ENCODE results near the gene SZT2.
"Not testable (repeated sequence)": the region's sequence is repeated elsewhere in the genome, so short reads cannot be mapped to it uniquely, and the experiment has no call there.

SZT2 gene

DNA sequence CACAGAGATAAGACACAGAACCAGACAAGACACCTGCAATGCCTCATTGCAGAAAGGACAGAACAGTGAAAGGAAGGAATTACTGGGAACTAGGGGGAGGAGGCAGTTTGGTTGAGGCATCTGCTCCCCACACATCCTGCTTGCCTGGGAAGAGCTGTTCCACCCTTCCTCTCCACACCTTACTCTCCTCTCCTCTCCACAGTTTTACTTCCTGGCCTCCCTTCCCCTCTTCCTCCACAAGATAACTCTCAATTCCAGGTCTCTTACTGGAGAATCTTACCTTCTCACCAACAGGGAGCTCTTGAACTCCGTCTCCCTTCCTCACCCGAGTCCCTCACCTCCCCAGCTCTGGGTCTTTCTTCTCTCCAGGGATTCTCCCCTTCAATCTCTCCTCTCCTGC, 24.0 kb upstream of the SZT2 start:
- Histone ChIP-seq H3K9ac (ENCODE audit: low read depth, low read length) (no peak overlapping the region), H3K27ac (ENCODE audit: low read length) (no peak overlapping the region), H3K9me3 (ENCODE audit: insufficient read depth, low read depth, low read length) (no peaks in the 10 kb centered on the region), H3K4me3 (ENCODE audit: low read length) (peak overlapping the region; percentile 89), H3K36me3 (ENCODE audit: insufficient read depth, low read depth, low read length) (peaks cover 46% of the 10 kb centered on the region), H3K27me3 (ENCODE audit: insufficient read depth, low read length) (no peaks in the 10 kb centered on the region), H3K4me1 (ENCODE audit: insufficient read depth, low read length) (peaks cover 18% of the 10 kb centered on the region)

DNA sequence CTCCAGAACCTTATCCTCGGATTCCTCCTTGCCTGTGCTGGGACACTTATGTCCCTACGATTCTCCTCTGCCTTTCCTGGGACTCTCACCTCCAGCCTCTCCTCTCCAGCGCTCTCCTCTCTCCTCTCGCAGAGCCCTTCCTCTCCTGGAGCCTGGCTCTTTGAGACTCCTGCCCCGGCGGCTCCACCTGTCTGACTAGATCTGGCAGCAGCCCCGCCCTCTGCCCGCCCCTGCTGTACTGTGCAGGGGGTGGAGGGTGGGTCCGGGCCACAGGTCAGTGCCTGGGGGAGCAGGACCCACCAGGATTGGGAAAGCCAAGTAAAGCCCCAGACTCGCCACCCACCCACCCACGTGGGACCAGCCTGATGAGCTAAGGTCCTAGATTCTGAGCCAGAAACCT, 23.5 kb upstream of the SZT2 start:
- no peaks in the 10 kb centered on the region for H3K9me3 ChIP-seq (ENCODE audit: insufficient read depth, low read depth, low read length)
- peaks cover 18% of the 10 kb centered on the region for H3K4me1 ChIP-seq (ENCODE audit: insufficient read depth, low read length)
- H3K27ac ChIP-seq (ENCODE audit: low read length) = no peak overlapping the region
- H3K27me3 ChIP-seq (ENCODE audit: insufficient read depth, low read length) = no peaks in the 10 kb centered on the region
- peak overlapping the region; percentile 89 for H3K4me3 ChIP-seq (ENCODE audit: low read length)
- H3K36me3 ChIP-seq (ENCODE audit: insufficient read depth, low read depth, low read length) = peaks cover 41% of the 10 kb centered on the region
- H3K9ac ChIP-seq (ENCODE audit: low read depth, low read length) = 0 out of 2 replicates have a peak overlapping the region, but pooled peaks have one; percentile 73

DNA sequence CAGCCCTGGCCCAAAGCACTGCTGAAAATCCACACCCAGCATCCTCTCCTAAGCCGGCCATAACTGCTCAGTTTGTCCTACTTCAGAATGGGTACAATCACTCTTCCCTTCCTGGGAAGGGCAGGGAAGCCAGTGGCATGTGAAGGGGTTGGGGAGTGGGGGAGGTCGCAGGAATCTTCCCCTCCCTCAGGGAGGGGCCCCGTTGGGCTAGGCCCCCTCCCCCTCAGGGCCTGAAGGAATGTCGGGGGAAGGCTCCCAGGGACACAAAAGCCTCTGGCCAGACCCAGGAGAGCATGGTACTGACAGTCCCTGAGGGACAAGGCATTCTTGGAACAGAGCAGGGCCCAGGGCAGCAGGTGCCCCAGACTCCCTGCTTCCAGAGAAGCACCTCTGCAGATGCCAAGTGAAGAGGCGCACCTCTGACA, 23.1 kb upstream of the SZT2 start:
- peaks cover 18% of the 10 kb centered on the region for H3K4me1 ChIP-seq (ENCODE audit: insufficient read depth, low read length)
- peak overlapping the region; percentile 73 for H3K9ac ChIP-seq (ENCODE audit: low read depth, low read length)
- H3K9me3 ChIP-seq (ENCODE audit: insufficient read depth, low read depth, low read length) = no peaks in the 10 kb centered on the region
- H3K36me3 ChIP-seq (ENCODE audit: insufficient read depth, low read depth, low read length) = peaks cover 36% of the 10 kb centered on the region
- H3K27me3 ChIP-seq (ENCODE audit: insufficient read depth, low read length) = no peaks in the 10 kb centered on the region
- H3K4me3 ChIP-seq (ENCODE audit: low read length) = peak overlapping the region; percentile 89
- no peak overlapping the region for H3K27ac ChIP-seq (ENCODE audit: low read length)

DNA sequence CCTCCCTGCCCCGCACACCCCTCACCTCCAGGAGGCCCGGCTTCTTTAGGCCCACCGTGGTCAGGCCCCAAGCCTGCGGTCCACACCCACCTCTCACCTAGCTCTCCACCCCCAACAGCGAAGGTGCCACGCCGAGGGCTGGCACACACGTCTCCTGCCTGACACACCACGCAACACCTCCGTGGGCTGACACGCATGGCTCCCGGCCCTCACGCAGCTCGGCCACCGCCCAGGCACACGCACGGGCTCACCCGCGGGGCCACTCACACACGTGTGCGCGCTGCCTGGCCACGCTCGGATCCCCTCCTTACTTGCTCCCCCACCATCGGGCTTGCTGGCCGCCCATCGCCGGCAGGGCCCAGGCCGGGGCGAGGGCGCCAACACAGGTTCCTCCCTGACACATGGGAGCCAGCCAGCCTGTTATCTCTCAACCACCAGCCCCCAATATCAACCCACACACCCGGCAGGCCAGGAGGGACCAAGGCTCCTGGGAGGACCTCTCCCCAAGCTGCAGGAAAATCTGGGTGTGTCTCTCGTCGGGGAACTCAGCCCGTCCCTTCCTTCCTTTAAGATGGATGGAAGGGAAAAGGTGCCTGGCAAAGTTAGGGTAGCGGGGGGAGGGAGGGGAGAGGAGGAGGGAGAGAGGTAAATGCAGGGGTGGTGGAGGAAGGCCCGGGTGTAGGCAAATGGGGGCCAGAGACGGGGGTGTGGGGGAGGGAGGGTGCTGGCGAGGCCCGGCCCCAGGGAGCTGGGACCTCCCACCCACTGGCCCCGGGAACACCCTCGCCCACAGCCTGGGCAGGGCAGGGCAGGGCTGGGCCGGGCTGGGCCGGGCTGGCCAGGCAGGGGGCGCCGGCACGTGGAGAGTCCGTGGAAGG, 22.4 kb upstream of the SZT2 start:
- H3K27me3 ChIP-seq (ENCODE audit: insufficient read depth, low read length) = no peaks in the 10 kb centered on the region
- H3K4me1 ChIP-seq (ENCODE audit: insufficient read depth, low read length) = peaks cover 18% of the 10 kb centered on the region
- no peak overlapping the region for H3K27ac ChIP-seq (ENCODE audit: low read length)
- no peaks in the 10 kb centered on the region for H3K9me3 ChIP-seq (ENCODE audit: insufficient read depth, low read depth, low read length)
- peak overlapping the region; percentile 89 for H3K4me3 ChIP-seq (ENCODE audit: low read length)
- peaks cover 30% of the 10 kb centered on the region for H3K36me3 ChIP-seq (ENCODE audit: insufficient read depth, low read depth, low read length)
- H3K9ac ChIP-seq (ENCODE audit: low read depth, low read length) = peak overlapping the region; percentile 73

DNA sequence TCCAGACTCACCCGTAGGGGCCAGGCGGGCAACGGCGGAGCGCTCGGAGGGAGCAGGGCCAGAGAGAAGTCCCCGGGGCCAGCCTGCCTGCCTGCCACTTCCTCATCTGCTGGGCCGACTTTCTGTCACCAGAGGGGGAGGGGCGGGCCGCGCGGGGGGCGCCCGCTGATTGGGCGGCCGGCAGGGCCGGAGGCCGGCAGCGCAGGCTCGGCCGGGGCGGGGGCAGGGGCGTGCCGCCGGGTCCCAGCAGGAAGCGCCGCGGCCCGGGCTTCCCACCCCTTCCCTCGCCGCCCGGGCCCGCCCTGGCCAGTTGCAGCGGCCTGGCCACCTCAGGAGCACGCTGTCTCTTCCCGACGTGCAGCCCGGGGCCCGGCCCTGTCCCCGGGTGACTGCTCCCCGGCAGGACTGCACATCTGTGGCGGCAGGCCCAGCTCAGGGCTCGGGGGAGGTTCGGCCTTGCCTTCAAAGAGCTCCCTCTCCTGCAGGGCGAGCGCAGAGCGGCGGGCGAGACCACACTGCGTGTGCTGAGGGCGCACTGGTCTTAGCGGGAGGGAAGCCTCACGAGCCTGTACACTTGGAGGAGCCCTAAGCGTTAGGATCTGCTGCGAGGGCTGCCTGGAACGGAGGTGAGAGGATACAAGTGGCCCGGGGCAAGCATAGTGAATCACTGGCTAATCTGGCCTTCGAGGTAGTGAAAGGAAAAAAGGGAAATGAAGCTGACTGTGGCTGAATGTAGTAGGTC, 21.6 kb upstream of the SZT2 start, which contains the start of gene ELOVL1:
Gene ELOVL1, minus strand, starts transcription at position 108 of the 742 bp plus-strand sequence. CDS start 2,402 bp downstream, outside the sequence.
- H3K27me3 ChIP-seq (ENCODE audit: insufficient read depth, low read length) = no peaks in the 10 kb centered on the region
- peak within 1 kb of the TSS; percentile 49 for H3K27ac ChIP-seq (ENCODE audit: low read length)
- H3K4me3 ChIP-seq (ENCODE audit: low read length) = peak within 1 kb of the TSS; percentile 89
- peak within 1 kb of the TSS; percentile 76 for H3K9ac ChIP-seq (ENCODE audit: low read depth, low read length)
- H3K9me3 ChIP-seq (ENCODE audit: insufficient read depth, low read depth, low read length) = no peaks in the 10 kb centered on the region
- peaks cover 18% of the 10 kb centered on the region for H3K4me1 ChIP-seq (ENCODE audit: insufficient read depth, low read length)
- peaks cover 22% of the 10 kb centered on the region for H3K36me3 ChIP-seq (ENCODE audit: insufficient read depth, low read depth, low read length)

DNA sequence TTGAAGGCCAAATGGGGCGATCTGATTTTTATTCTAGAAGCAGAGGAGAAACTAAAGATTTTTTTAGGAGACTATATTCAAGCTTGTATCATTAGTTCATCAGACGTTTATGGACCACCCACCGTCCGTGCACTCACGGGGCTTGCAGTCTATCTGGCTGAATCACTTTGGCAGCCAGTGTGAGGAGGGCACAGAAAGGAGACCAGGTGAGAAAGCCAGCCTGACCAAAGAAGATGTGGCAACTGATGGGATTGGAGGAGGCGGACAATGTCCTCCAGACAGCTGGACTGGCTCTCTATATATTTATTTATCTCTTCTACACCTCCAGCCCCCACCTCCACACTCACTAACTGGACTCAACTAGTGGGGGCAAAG, 21.1 kb upstream of the SZT2 start:
- Histone ChIP-seq H3K4me3 (ENCODE audit: low read length) (peak overlapping the region; percentile 89), H3K27me3 (ENCODE audit: insufficient read depth, low read length) (no peaks in the 10 kb centered on the region), H3K36me3 (ENCODE audit: insufficient read depth, low read depth, low read length) (peaks cover 16% of the 10 kb centered on the region), H3K4me1 (ENCODE audit: insufficient read depth, low read length) (peaks cover 18% of the 10 kb centered on the region), H3K9me3 (ENCODE audit: insufficient read depth, low read depth, low read length) (no peaks in the 10 kb centered on the region), H3K27ac (ENCODE audit: low read length) (peak overlapping the region; percentile 49), H3K9ac (ENCODE audit: low read depth, low read length) (peak overlapping the region; percentile 76)

DNA sequence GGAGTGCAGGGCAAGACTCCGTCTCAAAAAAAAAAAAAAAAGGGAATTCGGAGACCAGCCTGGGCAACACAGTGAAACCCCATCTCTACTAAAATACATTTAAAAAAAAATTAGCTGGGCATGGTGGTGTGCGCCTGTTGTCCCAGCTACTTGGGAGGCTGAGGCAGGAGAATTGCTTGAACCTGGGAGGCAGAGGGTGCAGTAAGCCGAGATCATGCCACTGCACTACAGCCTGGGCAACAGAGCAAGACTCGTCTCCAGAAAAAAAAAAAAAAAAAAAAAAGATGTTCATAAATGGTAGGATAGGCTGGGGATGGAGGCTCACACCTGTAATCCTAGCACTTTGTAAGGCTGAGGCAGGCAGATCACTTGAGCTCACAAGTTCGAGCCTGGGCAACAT, 19.9 kb upstream of the SZT2 start:
- not testable (repeated sequence) for H3K36me3 ChIP-seq (ENCODE audit: insufficient read depth, low read depth, low read length); H3K27ac ChIP-seq (ENCODE audit: low read length); H3K9me3 ChIP-seq (ENCODE audit: insufficient read depth, low read depth, low read length); H3K27me3 ChIP-seq (ENCODE audit: insufficient read depth, low read length); H3K9ac ChIP-seq (ENCODE audit: low read depth, low read length); H3K4me3 ChIP-seq (ENCODE audit: low read length)
- H3K4me1 ChIP-seq (ENCODE audit: insufficient read depth, low read length) = peaks cover 18% of the 10 kb centered on the region

DNA sequence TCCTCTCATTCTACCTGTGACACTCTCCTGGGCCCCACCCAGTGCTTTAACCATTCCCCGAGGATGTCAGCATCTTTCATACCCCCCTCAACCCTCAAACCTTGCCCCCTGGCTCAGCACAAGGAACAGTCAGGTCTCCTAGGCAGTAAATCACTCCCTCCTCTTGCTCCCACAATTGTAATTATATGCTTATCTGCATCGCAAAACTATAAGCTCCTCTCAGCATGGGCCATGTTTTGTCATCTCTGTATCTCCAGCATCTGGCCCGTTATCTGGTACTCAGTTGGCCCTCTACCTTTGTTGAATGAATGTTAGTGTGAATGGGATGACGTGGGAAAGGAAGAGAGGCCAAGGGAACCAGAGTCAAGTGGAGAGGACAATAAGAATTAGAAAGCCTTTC, 19.1 kb upstream of the SZT2 start:
- Histone ChIP-seq H3K9me3 (ENCODE audit: insufficient read depth, low read depth, low read length) (no peaks in the 10 kb centered on the region), H3K36me3 (ENCODE audit: insufficient read depth, low read depth, low read length) (no peaks in the 10 kb centered on the region), H3K27me3 (ENCODE audit: insufficient read depth, low read length) (no peaks in the 10 kb centered on the region), H3K9ac (ENCODE audit: low read depth, low read length) (no peak overlapping the region), H3K27ac (ENCODE audit: low read length) (no peak overlapping the region), H3K4me1 (ENCODE audit: insufficient read depth, low read length) (peaks cover 17% of the 10 kb centered on the region), H3K4me3 (ENCODE audit: low read length) (no peak overlapping the region)

DNA sequence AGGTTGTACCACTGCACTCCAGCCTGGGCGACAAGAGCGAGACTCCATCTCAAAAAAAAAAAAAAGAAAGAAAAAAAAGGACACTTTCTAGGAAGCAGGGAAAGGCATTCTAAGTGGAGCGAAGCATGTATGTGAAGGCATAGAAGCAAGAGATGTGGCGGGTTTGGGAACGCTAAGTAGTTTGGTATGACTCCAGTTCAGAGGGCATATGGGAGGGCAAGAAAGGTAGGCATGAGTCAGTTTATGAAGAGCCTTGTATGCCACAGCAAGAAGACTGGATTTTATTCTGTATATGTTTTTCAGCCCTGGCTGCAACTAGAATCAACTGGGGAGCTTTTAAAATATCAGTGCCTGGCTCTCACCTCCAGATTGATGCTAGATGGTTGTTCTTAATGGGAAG, 17.5 kb upstream of the SZT2 start:
- Histone ChIP-seq H3K27ac (ENCODE audit: low read length) (no peak overlapping the region), H3K4me3 (ENCODE audit: low read length) (no peak overlapping the region)

DNA sequence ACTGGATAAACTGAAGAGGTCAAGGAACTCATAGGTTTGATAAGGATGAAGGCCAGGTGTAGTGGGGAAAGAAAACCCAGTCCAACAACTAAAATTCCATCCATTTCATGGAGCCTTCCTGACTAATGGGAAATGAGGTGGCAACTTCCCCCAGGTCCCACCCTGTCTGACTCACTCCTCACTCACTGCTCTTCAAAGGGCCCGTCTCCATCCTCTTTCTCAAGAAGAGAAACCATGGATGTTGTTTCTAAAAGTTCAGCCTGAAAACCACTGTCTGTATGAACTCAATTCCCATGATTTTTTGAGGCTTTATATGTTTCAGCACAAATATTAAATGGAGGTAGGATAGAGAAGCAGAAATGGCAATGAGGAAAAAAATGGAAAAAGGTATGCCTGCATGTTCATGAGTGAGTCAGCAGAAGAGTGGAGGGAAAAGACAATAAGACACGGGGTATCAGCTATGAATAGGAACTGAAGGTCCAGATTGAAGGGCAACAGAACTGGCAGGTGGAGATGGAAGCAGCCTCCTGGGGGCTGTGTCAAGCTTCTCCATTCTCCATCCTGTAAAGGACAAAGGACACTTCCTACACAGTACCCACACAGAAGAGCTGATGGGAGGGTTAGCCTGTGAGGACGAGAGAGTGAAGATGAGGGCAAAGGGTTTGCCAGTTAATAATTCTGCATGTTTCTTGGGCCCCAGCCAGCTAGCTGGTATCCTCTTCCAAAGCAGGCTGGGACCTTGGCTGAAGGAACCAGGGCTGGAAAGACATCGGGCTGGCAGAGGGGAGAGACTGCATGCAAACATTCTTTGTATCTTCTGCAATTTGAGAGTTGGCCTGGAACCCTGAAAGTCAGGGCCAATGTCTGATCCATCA, 16.4 kb upstream of the SZT2 start:
- Histone ChIP-seq H3K4me1 (ENCODE audit: insufficient read depth, low read length) (peaks cover 7% of the 10 kb centered on the region; the same call in 1 of the 2 replicates), H3K36me3 (ENCODE audit: insufficient read depth, low read depth, low read length) (no peaks in the 10 kb centered on the region), H3K27me3 (ENCODE audit: insufficient read depth, low read length) (no peaks in the 10 kb centered on the region), H3K4me3 (ENCODE audit: low read length) (no peak overlapping the region), H3K27ac (ENCODE audit: low read length) (no peak overlapping the region), H3K9me3 (ENCODE audit: insufficient read depth, low read depth, low read length) (no peaks in the 10 kb centered on the region), H3K9ac (ENCODE audit: low read depth, low read length) (no peak overlapping the region)

More for the DNA sequence above, 17.5 kb upstream of the SZT2 start:
- Histone ChIP-seq H3K4me1 (ENCODE audit: insufficient read depth, low read length) (0 out of 2 replicates have a peak, but pooled peaks cover 7% of the 10 kb centered on the region), H3K36me3 (ENCODE audit: insufficient read depth, low read depth, low read length) (no peaks in the 10 kb centered on the region), H3K9ac (ENCODE audit: low read depth, low read length) (no peak overlapping the region), H3K27me3 (ENCODE audit: insufficient read depth, low read length) (no peaks in the 10 kb centered on the region), H3K9me3 (ENCODE audit: insufficient read depth, low read depth, low read length) (no peaks in the 10 kb centered on the region)

DNA sequence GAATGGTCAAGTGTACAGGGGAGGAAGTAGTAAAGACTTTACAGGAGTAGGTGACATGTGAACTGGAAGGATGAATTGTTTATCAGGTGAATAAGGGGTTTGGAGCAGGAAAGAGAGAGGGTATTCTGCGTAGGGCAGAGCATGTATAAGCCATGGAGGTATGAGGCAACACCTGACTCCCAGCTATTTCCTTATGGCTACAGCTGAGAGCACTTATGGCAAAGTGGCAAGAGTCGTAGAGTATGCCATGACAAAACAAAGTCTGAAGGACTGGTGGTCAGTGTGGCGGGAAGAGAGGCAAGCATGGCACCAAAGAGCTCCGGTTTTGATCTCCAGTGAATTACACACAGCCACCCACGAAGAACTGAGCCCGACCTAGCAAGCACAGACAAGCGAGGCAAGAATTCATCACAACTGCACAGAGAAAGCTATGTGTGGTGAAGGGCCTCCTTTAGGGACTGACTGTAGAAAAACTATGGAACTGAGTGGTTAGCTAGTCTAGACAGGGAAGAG, 12.9 kb upstream of the SZT2 start:
- Histone ChIP-seq H3K36me3 (ENCODE audit: insufficient read depth, low read depth, low read length) (no peaks in the 10 kb centered on the region), H3K9me3 (ENCODE audit: insufficient read depth, low read depth, low read length) (no peaks in the 10 kb centered on the region), H3K9ac (ENCODE audit: low read depth, low read length) (no peak overlapping the region), H3K4me3 (ENCODE audit: low read length) (no peak overlapping the region), H3K27me3 (ENCODE audit: insufficient read depth, low read length) (no peaks in the 10 kb centered on the region), H3K27ac (ENCODE audit: low read length) (no peak overlapping the region), H3K4me1 (ENCODE audit: insufficient read depth, low read length) (no peaks in the 10 kb centered on the region; the same call in 1 of the 2 replicates)

Measured in iPS-20b (cell line).